Duodenal mucosa (tissue), 2 donors: ENCODE data around the gene OR2T11.

Source experiments
- H3K27ac ChIP-seq: one replicate; pipeline ENCODE4 v1.7.0; 2013; ENCODE audit warnings: low read depth, low read length
- H3K27me3 ChIP-seq, 2 donors: one replicate each; pipeline ENCODE4 v1.7.0; 2013; ENCODE audit warnings: low read length in 2 of 2, control low read depth in 1 of 2; ENCODE audit not compliant: insufficient read depth in 2 of 2, control insufficient read depth in 1 of 2
- H3K36me3 ChIP-seq, 2 donors: one replicate each; pipeline ENCODE4 v1.7.0; 2013; ENCODE audit warnings: low read length in 2 of 2, control low read depth in 1 of 2; ENCODE audit not compliant: insufficient read depth in 2 of 2, control insufficient read depth in 1 of 2
- H3K4me1 ChIP-seq, 2 donors: one replicate each; pipeline ENCODE4 v1.7.0; 2013; ENCODE audit warnings: low read length in 2 of 2, control low read depth in 1 of 2; ENCODE audit not compliant: insufficient read depth in 2 of 2, control insufficient read depth in 1 of 2
- H3K4me3 ChIP-seq, 2 donors: one replicate each; pipeline ENCODE4 v1.7.0; 2013; ENCODE audit warnings: low read length in 2 of 2, low read depth in 1 of 2
- H3K9ac ChIP-seq, 2 donors: one replicate each; pipeline ENCODE4 v1.7.0; 2013; ENCODE audit warnings: low read length in 2 of 2, low read depth in 1 of 2
- H3K9me3 ChIP-seq, 2 donors: one replicate each; pipeline ENCODE4 v1.7.0; 2013; ENCODE audit warnings: low read length in 2 of 2, control low read depth in 1 of 2; ENCODE audit not compliant: control insufficient read depth in 1 of 2

Gene OR2T11

DNA sequence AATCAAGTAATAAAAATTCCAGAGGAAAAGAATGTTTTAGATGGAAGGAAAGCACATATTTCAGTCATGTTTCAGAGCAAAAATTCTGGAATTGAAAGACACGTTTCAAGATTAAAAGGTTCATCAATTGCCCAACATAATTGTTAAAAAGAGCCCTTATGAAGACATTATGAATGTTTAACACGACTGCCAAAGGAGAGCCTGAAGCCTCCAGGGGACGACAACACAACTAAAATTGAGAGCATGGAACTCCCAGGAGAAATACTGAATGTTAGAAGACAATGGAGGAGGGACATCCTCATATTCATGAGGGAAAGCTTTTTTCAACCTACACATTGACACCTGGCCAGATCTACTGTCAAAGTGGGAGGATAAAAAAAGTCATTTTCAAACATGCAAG lies 16.0 kb downstream of the OR2T11 start:
- Histone ChIP-seq H3K27ac (no peak overlapping the region), H3K9me3 (no peaks in the 10 kb centered on the region), H3K4me3 (no peak overlapping the region), H3K36me3 (no peaks in the 10 kb centered on the region), H3K9ac (no peak overlapping the region), H3K4me1 (no peaks in the 10 kb centered on the region), H3K27me3 (no peaks in the 10 kb centered on the region)

GRCh38 chr1:248618119-248618518 lies 16.8 kb downstream of the OR2T11 start:
- H3K27ac ChIP-seq, result no peak overlapping the region
- no peaks in the 10 kb centered on the region for H3K27me3 ChIP-seq
- H3K36me3 ChIP-seq, result no peaks in the 10 kb centered on the region
- H3K9ac ChIP-seq, result no peak overlapping the region
- H3K4me3 ChIP-seq, result no peak overlapping the region
- no peaks in the 10 kb centered on the region for H3K4me1 ChIP-seq
- no peaks in the 10 kb centered on the region for H3K9me3 ChIP-seq

DNA sequence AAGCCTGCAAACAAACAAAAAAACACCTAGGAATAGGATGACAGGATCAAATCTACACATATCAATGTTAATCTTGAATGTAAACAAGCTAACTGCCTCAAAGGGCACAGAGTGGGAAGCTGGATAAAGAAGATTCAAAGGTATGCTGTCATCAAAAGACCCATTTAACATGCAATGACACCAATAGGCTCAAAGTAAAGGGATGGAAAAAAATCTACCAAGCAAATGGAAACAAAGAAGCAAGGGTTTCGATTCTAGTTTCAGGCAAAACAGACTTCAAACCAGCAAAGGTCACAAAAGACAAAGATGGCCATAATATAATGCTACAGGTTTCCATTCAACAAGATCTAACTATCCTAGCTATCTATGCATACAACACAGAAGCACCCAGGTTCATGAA lies 21.1 kb downstream of the OR2T11 start:
- no peak overlapping the region for H3K27ac ChIP-seq
- H3K27me3 ChIP-seq, result no peaks in the 10 kb centered on the region
- no peaks in the 10 kb centered on the region for H3K4me1 ChIP-seq
- H3K9ac ChIP-seq, result no peak overlapping the region
- H3K4me3 ChIP-seq, result no peak overlapping the region
- no peaks in the 10 kb centered on the region for H3K9me3 ChIP-seq
- no peaks in the 10 kb centered on the region for H3K36me3 ChIP-seq

DNA sequence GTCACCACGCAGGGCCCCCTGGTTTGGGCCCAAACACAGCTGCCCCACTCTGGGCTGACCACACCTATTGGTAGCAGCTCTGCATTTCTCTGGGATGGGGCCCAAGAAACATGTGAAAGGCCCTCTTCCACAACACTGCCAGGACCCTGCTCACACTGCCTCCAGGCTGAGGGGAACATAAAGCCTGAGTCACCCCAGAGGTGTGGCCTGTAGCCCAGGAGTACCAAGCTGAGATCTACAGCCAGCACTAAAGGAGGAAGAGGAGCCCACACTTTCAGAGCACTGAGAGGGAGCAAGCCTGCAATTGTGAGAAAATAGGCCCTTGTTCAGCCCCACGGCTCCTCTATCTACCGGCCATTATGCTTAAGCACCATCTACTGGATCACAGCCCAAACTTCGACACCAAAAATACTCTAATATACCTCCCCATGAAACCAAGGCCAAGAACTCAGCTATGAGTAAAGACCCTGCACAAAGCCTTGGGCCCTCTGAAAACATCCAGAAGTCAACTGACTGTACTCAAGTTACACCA lies 22.9 kb downstream of the OR2T11 start:
- H3K9me3 ChIP-seq, result no peaks in the 10 kb centered on the region
- no peaks in the 10 kb centered on the region for H3K27me3 ChIP-seq
- no peaks in the 10 kb centered on the region for H3K36me3 ChIP-seq
- H3K4me1 ChIP-seq, result no peaks in the 10 kb centered on the region
- H3K4me3 ChIP-seq, result no peak overlapping the region
- no peak overlapping the region for H3K9ac ChIP-seq
- H3K27ac ChIP-seq, result no peak overlapping the region

- no peak overlapping the region for H3K4me3 ChIP-seq
- H3K4me1 ChIP-seq, result no peaks in the 10 kb centered on the region
- no peaks in the 10 kb centered on the region for H3K9me3 ChIP-seq
- H3K27ac ChIP-seq, result no peak overlapping the region
- H3K36me3 ChIP-seq, result no peaks in the 10 kb centered on the region
- no peak overlapping the region for H3K9ac ChIP-seq
- H3K27me3 ChIP-seq, result no peaks in the 10 kb centered on the region
These were observed 24.6 kb downstream of the OR2T11 start for GRCh38 chr1:248610301-248610700.

DNA sequence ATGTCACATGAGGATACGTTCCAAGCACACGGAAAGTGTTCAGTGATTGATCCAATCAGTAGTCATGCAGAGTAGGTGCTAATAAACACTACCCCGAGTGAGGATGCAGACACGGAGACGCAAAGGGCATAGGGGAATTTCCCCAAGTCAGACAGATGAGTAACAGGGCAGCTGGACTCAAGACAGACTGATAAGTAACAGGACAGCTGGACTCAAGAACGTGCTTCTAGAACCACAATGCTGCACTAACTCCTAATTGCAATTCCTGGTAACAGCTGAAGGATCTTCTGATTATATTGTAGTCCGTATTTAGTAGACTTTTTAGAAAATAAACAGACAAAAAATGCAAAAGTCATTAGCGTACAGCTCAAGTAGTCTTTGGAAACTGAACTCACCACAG lies 35.5 kb downstream of the OR2T11 start:
- Histone ChIP-seq H3K36me3 (no peaks in the 10 kb centered on the region), H3K27ac (no peak overlapping the region), H3K9me3 (no peaks in the 10 kb centered on the region), H3K9ac (no peak overlapping the region), H3K4me1 (no peaks in the 10 kb centered on the region), H3K27me3 (no peaks in the 10 kb centered on the region), H3K4me3 (no peak overlapping the region)

DNA sequence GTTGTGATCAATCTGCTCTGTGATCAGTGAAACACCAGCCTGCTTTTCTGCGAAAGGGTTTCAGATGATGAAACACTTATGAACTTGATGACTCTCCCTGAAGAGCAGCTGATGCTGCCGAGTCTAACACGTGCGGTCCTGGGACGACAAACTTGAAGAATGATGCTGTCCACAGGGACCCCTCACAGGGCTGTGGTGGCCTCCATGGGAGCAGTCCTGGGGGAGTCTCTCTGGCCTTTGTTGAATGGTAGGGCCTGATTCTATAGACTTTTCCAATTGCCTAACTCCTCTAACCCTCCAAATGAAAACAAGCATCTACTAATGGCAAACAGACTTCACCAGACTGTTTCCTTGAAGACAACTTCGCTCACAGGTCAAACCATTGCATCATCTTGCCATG lies 37.3 kb downstream of the OR2T11 start, which contains the start of gene OR2T10:
Gene OR2T10, minus strand, starts transcription at position 112 of the 400 bp plus-strand sequence. CDS start 3,932 bp downstream, outside the sequence.
- H3K9me3 ChIP-seq, result no peaks in the 10 kb centered on the region

DNA sequence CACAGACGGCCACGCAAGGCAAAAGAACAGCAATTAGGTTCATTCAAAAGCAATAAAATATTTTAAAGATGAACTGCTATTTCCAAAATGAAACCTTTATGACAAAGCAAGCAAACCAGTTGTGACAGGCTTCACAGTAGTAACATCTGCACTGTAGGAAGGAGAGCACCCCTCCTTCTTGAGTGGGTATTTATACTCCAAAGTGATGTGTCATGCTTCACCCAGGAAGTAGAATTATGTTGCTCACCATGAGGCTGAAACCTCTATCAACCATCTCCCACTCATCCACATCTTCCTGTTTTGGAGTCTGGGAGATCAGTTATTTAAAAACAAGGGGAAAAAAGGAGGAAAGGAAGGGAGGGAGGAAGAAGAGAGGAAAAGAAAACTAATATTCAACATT lies 38.3 kb downstream of the OR2T11 start:
- Histone ChIP-seq H3K36me3 (no peaks in the 10 kb centered on the region), H3K4me1 (no peaks in the 10 kb centered on the region), H3K27me3 (no peaks in the 10 kb centered on the region), H3K4me3 (no peak overlapping the region), H3K9me3 (no peaks in the 10 kb centered on the region), H3K27ac (no peak overlapping the region), H3K9ac (no peak overlapping the region)

More for the DNA sequence above, 37.3 kb downstream of the OR2T11 start, which contains the start of gene OR2T10:
- Histone ChIP-seq H3K4me3 (no peak within 1 kb of the TSS), H3K9ac (no peak within 1 kb of the TSS), H3K27me3 (no peaks in the 10 kb centered on the region), H3K36me3 (no peaks in the 10 kb centered on the region), H3K27ac (no peak within 1 kb of the TSS), H3K4me1 (no peaks in the 10 kb centered on the region)

GRCh38 chr1:248593226-248593625 lies 41.7 kb downstream of the OR2T11 start:
- no peaks in the 10 kb centered on the region for H3K4me1 ChIP-seq
- no peaks in the 10 kb centered on the region for H3K9me3 ChIP-seq
- no peaks in the 10 kb centered on the region for H3K27me3 ChIP-seq
- no peak overlapping the region for H3K9ac ChIP-seq
- H3K36me3 ChIP-seq, result no peaks in the 10 kb centered on the region
- H3K4me3 ChIP-seq, result no peak overlapping the region
- H3K27ac ChIP-seq, result no peak overlapping the region

DNA sequence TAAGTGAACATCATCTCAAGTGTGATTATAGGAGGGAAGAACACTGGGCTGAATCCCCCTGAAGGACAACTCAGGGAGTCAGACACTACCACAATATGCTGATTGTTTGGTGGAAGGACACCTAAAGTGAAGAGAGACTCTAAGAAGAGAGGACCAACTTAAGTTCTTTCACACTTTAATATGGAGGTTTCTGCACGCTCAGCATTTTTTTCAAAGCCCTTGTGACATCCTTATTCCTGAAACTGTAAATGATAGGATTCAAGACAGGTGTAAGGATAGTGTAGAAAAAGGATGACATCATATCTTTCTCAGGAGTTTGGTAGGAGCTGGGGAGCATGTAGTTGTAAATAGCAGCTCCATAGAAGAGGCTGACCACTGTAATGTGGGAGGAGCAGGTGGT lies 42.2 kb downstream of the OR2T11 start:
- Histone ChIP-seq H3K9ac (no peak overlapping the region), H3K4me3 (no peak overlapping the region), H3K9me3 (no peaks in the 10 kb centered on the region), H3K36me3 (no peaks in the 10 kb centered on the region), H3K27ac (no peak overlapping the region), H3K4me1 (no peaks in the 10 kb centered on the region), H3K27me3 (no peaks in the 10 kb centered on the region)

DNA sequence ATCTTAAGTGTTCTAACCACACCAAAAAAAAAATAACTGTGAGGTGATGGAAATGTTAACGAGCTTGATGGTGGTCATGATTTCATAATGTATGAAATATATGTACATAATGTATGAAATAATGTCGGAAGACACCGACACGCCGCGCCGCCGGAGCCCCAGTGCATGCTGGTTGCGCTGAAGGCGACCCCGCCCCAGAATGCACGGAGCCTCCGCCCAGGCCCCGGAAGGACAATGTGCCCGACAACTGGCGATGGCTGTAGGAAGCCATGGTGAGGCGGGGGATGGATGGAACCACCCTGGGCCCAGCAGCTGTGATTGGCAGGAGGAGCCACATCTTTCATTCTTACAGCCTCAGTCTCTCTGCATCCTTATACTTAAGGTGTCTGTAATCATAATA lies 44.8 kb downstream of the OR2T11 start:
- Histone ChIP-seq H3K27me3 (no peaks in the 10 kb centered on the region), H3K9ac (no peak overlapping the region), H3K27ac (no peak overlapping the region), H3K9me3 (no peaks in the 10 kb centered on the region), H3K4me3 (no peak overlapping the region), H3K36me3 (no peaks in the 10 kb centered on the region), H3K4me1 (no peaks in the 10 kb centered on the region)
